Osteocyte (in vitro differentiated cells): ENCODE data around the gene PARS2. TPM values are rescaled to one million over a fixed set of nuclear protein-coding genes. Genes with fewer than 3 reads are reported as not detected.

Source experiments
- DNase-seq: peaks from one replicate; pipeline ENCODE4 v3.0.0; 2021; ENCODE audit warnings: mixed read lengths; ENCODE audit not compliant: unreplicated experiment; ENCODE audit errors: extremely low spot score
- H3K27ac Mint-ChIP-seq: one replicate; pipeline ENCODE4 v1.8.0; 2021; ENCODE audit warnings: mild to moderate bottlenecking, mixed read lengths; ENCODE audit not compliant: unreplicated experiment
- H3K27me3 Mint-ChIP-seq: one replicate; pipeline ENCODE4 v1.8.0; 2021; ENCODE audit warnings: mixed read lengths; ENCODE audit not compliant: unreplicated experiment
- H3K36me3 Mint-ChIP-seq: one replicate; pipeline ENCODE4 v1.8.0; 2021; ENCODE audit warnings: mixed read lengths; ENCODE audit not compliant: unreplicated experiment
- H3K4me1 Mint-ChIP-seq: one replicate; pipeline ENCODE4 v1.8.0; 2021; ENCODE audit warnings: mixed read lengths; ENCODE audit not compliant: unreplicated experiment
- H3K4me3 Mint-ChIP-seq: one replicate; pipeline ENCODE4 v1.8.0; 2021; ENCODE audit warnings: mild to moderate bottlenecking, moderate library complexity, mixed read lengths; ENCODE audit not compliant: unreplicated experiment
- H3K9me3 Mint-ChIP-seq: one replicate; pipeline ENCODE4 v1.8.0; 2021; ENCODE audit warnings: mixed read lengths; ENCODE audit not compliant: unreplicated experiment
- CTCF ChIP-seq: fragments of 200-600 bp; sonication (generic); IDR thresholded peaks from 2 replicates; pipeline ENCODE4 v1.5.0; 2021; ENCODE audit warnings: antibody characterized with exemption, mild to moderate bottlenecking, moderate library complexity
- total RNA-seq: library from RNA; stranded (reverse); gene quantifications from 2 replicates; pipeline ENCODE4 v1.2.1, GENCODE V29; 2021

PARS2 gene
- total RNA-seq, 1 donor from 2014 or later: 4.4 TPM

GRCh38 chr1:54751426-54751825 lies 12.9 kb downstream of the PARS2 start:
- peaks cover 3% of the 10 kb centered on the region for H3K27me3 Mint-ChIP-seq
- H3K27ac Mint-ChIP-seq: no peak overlapping the region
- no peak overlapping the region for H3K4me3 Mint-ChIP-seq
- TF ChIP-seq CTCF: no peak
- H3K9me3 Mint-ChIP-seq: no peaks in the 10 kb centered on the region
- no peaks in the 10 kb centered on the region for H3K4me1 Mint-ChIP-seq
- peaks cover 3% of the 10 kb centered on the region for H3K36me3 Mint-ChIP-seq
- DNase-seq: no peak

- no peaks in the 10 kb centered on the region for H3K9me3 Mint-ChIP-seq
- H3K4me3 Mint-ChIP-seq: no peak overlapping the region
- H3K27me3 Mint-ChIP-seq: peaks cover 3% of the 10 kb centered on the region
- no peak for TF ChIP-seq CTCF
- no peaks in the 10 kb centered on the region for H3K4me1 Mint-ChIP-seq
- no peaks in the 10 kb centered on the region for H3K36me3 Mint-ChIP-seq
- no peak for DNase-seq
- H3K27ac Mint-ChIP-seq: no peak overlapping the region
Observed at GRCh38 chr1:54750596-54750995, 13.7 kb downstream of the PARS2 start.

- Mint-ChIP-seq H3K4me1 (no peaks in the 10 kb centered on the region), H3K27ac (no peak overlapping the region), H3K4me3 (no peak overlapping the region), H3K36me3 (no peaks in the 10 kb centered on the region), H3K9me3 (no peaks in the 10 kb centered on the region), H3K27me3 (peaks cover 3% of the 10 kb centered on the region)
- TF ChIP-seq CTCF: no peak
- DNase-seq: no peak
Observed at GRCh38 chr1:54748094-54748835, 16.1 kb downstream of the PARS2 start.

GRCh38 chr1:54745864-54746263 lies 18.5 kb downstream of the PARS2 start:
- Mint-ChIP-seq H3K4me3 (no peak overlapping the region), H3K27ac (no peak overlapping the region), H3K9me3 (no peaks in the 10 kb centered on the region), H3K4me1 (no peaks in the 10 kb centered on the region), H3K27me3 (peaks cover 3% of the 10 kb centered on the region), H3K36me3 (peaks cover 10% of the 10 kb centered on the region)
- no peak for TF ChIP-seq CTCF
- no peak for DNase-seq

GRCh38 chr1:54745274-54745673 lies 19.0 kb downstream of the PARS2 start:
- TF ChIP-seq CTCF: no peak
- H3K27ac Mint-ChIP-seq: no peak overlapping the region
- H3K4me3 Mint-ChIP-seq: no peak overlapping the region
- no peaks in the 10 kb centered on the region for H3K4me1 Mint-ChIP-seq
- peaks cover 3% of the 10 kb centered on the region for H3K27me3 Mint-ChIP-seq
- no peak for DNase-seq
- no peaks in the 10 kb centered on the region for H3K9me3 Mint-ChIP-seq
- H3K36me3 Mint-ChIP-seq: peaks cover 12% of the 10 kb centered on the region
